ENCODE results near the gene FNDC3A.
A peak's percentile ranks its signal among the peaks of the same experiment; 100 is the strongest.
"Not testable (repeated sequence)": the region's sequence is repeated elsewhere in the genome, so short reads cannot be mapped to it uniquely, and the experiment has no call there.

The FNDC3A gene

DNA sequence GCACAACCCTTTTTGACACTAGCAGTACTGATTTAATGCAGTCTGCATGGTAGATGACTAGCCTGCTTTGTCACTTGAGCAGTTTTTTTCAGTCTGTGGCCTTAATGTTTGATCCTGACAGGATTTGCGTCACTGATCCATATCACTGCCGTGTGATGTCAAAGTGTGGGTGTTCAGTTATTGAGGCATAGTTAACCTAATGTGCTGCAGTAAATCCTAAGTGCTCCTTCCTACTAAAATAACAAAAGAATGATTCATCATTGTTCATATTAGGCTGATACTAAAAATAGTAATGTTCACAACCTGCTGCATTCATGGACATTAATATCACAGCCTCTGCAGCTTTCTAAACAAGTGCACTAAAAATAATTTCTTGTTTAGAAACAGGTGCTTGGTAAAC lies 122.5 kb downstream of the FNDC3A start:
- DNase-seq = peak; percentile 77

DNA sequence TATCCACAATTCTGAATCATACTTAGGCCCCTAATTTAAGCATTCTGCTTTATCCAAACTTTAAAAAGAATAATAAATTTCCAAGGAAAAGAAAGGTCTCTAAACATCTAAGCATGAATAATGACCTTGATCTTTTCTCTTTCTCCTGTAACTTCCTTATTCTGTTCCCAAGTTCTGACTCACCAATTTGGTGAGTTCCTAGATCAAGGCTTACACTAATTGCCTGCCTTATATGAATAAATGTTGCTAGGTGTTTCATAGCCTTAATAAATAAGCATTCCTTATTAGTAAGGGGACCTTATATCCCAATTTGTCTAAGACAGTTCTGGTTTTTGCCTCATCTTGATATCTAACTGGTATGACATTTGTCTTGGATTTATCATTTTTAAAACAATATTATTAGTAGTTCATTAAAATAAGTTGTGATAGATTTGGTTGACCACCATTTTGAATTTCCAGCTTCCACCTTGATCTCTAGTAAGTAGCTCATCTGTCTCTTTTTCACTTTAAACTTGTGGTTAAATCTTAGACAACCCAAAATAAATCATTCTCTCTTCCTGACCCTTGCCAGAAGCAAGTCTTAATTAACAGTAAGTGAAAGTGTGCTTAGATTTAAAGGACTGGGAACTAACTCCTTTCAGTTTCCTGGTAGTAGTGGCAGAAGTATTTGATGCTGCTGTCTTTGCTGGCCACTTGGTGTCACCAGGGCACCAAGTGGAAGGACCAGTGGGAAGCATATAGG lies 123.2 kb downstream of the FNDC3A start:
- no peak for DNase-seq

DNA sequence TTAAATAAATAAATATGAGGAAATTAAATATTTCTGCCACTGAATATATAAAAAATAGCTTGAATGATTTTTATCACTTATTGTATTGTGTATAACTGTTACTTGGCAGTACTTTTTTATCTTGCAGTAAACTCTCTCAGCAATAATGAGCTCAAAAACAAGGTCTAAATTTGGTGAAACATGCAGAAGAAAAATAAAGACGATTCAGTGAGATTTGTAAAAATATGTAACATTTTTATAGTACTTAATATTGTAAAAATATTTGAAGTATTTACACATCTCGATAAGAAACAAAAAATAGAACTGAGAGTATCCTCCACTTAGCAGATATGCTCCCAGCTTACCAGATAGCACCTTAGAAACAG lies 123.8 kb downstream of the FNDC3A start:
- DNase-seq = no peak

GRCh38 chr13:49100637-49101570 lies 125.2 kb downstream of the FNDC3A start:
- DNase-seq = no peak

GRCh38 chr13:49108196-49108595 lies 132.5 kb downstream of the FNDC3A start:
- DNase-seq = no peak

DNA sequence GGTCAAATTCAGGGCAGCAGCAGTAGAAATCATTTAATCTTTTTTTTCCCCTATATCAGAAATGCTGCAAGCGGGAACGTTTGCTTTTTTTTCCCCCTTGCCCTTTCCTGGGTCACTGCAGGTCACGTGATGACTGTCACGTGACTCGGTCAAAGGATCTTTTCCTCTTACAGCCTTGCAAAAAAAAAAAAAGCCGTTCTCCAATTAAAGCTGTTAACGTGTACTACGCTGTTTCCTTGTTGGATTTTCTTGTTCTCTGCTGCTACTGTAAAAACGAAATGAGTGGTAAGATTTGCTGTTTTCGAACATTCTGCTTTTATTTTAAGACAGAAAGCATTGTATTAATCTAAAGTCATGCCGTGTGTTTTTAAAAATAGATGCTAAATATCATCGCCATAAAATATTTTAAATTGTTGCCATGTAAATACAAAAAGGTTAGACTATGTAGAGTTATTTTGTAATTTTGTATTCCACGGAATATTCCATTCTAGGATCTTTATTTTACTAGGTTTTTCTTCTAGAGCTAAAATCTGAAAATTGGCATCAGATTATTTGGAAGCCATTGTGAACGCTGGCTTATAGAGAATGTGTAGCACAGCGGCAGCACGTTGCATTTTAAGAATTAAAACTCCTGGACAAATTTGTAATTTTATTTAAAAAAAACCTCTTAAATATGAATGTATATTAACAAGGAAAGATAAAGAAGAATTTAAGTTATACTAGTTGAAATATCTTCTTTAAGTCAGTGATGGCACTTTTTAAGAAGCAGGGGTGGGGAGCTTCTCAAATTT lies 134.6 kb downstream of the FNDC3A start:
- peak; percentile 91 for DNase-seq

- no peak for DNase-seq
These were observed 135.1 kb downstream of the FNDC3A start for GRCh38 chr13:49110913-49111170.

DNA sequence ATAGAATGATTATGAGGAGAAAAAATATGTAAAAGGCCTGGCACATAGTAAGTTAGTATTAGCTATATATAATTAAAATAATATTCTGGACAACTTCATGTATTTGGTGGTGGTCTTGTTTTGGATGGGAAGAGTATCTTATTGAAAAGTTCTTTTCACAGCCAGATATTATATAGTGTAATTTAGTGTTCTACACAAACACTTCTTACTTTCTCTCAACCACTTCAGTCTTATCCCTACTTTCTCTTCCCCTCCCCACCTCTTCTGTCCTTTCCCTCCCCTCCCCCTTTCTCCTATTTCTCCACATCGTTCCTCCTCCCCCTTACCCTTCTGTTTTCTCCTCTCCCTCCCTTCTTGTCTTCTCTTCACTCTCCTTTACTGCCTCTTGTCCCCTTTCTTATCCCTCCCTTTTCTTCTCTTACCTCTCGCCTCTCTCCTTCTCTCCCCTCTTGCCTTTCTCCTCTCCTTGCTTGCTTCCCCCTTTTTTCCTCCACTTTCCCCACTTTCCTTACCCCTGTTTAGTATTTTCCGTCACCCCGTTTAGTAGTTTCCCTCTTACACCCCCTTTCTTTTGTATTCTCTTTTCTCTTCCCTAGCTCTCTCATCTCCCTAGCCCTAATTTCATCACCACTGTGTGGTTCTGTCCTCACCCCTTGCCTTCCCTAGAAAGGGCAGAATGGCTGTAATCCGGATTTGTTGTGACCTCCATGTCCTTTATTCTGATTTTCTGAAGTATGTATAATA lies 137.2 kb downstream of the FNDC3A start:
- peak; percentile 17 for DNase-seq

DNA sequence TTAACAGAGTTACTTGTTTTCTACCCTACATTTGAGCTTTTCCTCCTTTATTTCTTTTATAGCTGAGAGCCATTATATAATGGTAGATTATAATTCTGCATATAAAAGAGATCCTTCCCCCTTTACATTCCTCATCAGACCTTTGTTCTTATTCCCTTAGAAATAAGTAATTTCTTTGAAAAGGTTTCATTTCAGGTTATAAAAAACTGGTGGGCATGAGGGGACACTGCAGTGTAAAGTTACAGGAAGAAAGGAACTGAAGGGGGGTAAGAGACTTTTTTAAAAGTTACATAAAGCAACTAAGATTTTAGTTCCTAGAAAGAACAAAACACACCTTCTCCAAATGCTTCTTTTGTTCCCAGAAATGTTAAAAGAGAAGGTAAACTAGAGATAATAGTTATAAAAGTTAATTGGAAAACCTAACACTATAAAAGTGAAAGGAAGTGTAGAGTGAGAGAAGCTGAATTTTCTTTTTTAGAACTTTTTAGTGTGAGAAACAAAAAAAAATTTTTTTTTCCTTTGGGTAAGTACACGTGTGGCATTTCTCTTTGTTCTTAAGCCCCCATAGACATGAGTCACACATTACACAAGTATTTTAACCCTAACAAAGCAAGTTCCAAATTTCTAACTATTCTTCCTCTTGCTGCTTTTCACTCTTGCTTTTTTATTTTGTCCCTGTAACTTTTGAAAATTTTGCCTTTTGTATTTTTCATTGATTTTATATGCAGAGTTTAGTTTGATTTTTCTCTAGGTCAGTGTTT lies 138.0 kb downstream of the FNDC3A start:
- DNase-seq = peak; percentile 62

DNA sequence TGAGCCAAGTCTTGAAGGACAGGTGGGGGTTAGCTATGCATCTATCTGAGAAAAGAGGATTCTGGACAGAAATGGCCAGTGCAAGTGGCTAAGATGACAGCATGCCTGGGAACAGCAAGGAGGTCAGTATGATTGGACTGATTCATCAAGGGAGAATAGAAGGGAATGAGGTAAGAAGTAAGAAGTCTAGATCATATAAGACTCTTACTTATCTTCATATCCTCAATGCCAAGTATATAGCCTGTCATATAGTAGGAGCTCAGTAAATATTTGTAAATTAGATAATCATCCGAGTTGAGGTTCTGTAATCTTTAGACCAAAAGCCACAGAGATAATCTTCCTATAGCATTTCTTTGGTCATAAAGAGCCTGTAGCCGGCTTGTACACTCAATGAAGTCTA lies 141.2 kb downstream of the FNDC3A start:
- no peak for DNase-seq

- not testable (repeated sequence) for DNase-seq
These were observed 142.7 kb downstream of the FNDC3A start for GRCh38 chr13:49118455-49118854.

GRCh38 chr13:49124693-49125304 lies 149.1 kb downstream of the FNDC3A start:
- DNase-seq = no peak

DNA sequence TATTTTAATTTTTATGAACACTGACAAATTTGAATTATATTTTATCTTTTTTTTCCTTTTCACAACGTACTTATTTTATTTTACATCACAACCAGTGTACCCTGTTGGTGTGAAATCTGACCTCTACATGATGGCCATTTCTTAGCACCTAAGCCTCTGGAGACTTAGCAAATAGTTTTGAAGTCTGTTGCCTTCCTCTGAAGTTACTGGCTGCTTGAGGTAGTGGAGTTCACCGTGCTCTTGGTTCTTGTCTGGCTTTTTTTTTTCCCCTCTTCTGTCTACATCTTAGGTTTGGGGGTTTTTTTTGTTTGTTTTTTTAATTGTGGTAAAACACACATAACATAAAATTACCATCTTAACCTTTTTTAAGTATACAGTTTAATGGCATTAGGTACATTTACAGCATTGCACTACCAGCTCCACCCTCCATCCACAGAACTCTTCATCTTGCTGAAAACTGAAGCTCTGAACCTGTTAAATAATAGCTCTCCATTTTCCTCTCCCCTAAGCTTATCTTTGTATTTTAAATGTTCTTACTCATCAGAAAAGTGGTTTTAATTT lies 150.3 kb downstream of the FNDC3A start:
- no peak for DNase-seq

DNA sequence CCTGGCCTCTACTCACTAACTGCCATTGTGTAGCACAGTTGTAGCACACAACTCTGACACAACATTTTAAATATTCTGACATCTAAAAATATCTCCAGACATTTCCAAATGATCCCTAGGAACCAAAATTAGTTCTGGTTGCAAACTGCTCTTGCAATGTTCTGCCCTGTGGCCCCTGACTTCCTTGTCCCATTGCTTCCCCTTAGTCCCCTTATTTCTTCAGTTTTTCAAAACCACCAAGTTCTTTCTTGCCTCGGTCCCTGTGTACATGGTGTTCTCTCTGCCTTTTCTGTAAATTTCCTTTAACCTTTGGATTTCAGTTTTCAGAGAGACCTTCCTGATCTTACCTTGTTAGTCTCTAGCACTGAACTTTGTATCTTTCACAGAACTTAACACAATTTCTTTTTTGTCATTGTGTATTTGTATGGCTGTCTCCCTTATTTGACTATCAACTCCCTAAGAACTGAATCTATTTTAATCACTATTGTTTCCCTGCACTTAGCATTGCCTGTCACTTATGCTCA lies 156.8 kb downstream of the FNDC3A start:
- no peak for DNase-seq

DNA sequence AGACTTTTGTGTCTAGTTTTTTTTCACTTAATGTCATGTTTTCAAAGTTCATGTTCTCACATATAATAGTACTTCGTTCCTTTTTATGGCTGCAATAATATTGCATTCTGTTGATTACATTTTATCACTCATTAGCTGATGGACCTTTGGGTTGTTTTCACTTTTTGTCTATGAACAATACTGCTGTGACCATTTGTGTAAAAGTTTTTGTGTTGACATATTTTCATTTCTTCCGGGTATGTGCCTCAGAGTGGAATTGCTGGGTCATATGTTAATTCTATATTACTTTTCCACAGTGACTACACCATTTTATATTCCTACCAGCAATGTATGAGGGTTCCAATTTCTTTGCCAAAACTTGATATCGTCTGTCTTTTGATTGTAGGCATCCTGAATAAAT lies 158.6 kb downstream of the FNDC3A start:
- no peak for DNase-seq

- DNase-seq = not testable (repeated sequence)
These were observed 161.5 kb downstream of the FNDC3A start for GRCh38 chr13:49137138-49137643.

DNA sequence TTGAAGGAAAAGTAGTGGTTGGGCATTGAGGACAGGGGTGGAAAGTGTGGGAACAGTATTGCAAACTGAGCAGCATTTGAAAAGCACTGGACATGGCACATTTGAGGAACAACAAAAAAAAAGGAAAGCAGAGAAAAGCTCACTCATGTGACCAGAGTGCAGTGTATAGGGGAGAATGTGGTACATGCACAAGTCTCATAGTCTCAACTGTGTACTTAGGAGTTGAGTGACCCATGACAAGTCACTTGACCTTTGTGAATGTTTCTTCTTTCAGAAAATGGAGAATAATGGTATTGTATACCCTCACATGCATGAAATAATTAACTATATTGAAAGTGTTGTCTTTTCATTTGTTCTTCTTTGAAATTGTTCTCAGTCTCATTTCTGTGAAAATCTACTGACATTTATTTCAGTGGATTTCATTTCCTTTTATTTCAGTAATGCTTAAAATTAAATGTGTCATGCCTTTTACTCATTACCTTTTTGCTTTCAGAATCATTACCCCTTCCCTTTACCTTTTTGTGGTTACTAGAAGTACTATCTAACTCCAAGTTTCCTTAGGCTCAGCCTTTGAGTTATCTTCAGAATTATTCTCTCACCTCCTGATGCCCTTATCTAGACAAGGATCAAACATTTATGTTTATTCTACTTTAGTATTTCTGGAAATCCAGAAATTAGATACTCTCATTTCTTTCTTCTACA lies 165.3 kb downstream of the FNDC3A start:
- no peak for DNase-seq

DNA sequence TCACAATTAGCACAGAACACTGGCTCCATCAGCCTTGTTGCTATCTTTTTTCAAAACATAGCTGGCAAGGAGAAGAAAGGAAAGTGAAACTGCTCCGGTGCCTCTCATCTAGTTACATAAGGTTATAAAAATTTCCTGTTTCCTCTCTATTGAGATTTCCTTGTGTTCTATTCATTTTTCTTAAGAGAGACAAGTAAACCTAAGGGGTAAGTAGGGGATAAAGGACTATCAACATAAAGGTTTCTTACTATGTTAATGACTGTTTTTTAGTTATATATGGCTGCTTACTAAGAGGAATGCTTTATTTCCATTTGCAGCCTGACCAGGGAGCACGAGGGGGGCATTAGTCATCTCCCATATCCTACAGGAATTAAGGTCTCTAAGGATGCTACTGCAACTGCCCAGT lies 171.2 kb downstream of the FNDC3A start:
- peak; percentile 26 for DNase-seq

- no peak for DNase-seq
These were observed 172.7 kb downstream of the FNDC3A start for GRCh38 chr13:49148405-49148804.

GRCh38 chr13:49157955-49158584 lies 182.4 kb downstream of the FNDC3A start:
- DNase-seq = not testable (repeated sequence)
